HCT116 (cell line): ENCODE measurements around the gene CCDC32. TPM values are rescaled to one million over a fixed set of nuclear protein-coding genes. Genes with fewer than 3 reads are reported as not detected.

Source experiments
- ATAC-seq: fragments of 200-7000 bp; cut with Tn5 transposase; 2 replicates; pipeline ENCODE4 v1.9.1; 2020; ENCODE audit warnings: mild to moderate bottlenecking, moderate library complexity
- BruUV-seq: library from RNA; stranded (reverse); fragments of 400-500 nt; replicated peaks from 2 replicates; lab custom pipeline; 2021; lab: Mats Ljungman, UMichigan
- CTCF ChIA-PET: fragments of 300-600 bp; sonication (Branson Sonifier 250); formaldehyde crosslinking; loops from one replicate; lab custom pipeline; 2021; ENCODE audit warnings: antibody characterized with exemption; lab: Charles Lee
- POLR2A ChIA-PET: fragments of 300-600, 350-600 bp; sonication (Branson Sonifier 250); formaldehyde crosslinking; loops from one replicate; lab custom pipeline; 2021; ENCODE audit warnings: antibody characterized with exemption; lab: Charles Lee
- RAD21 ChIA-PET, 2 experiments: fragments of 300-600 bp; sonication (Branson Sonifier 250); formaldehyde crosslinking; loops; one replicate each; lab custom pipeline; 2023; ENCODE audit warnings: low total read pairs in 2 of 2; ENCODE audit not compliant: uncharacterized antibody in 2 of 2, unreplicated experiment in 2 of 2, low non-redundant PET in 1 of 2; lab: Charles Lee
- DNase-seq: peaks from one replicate; pipeline ENCODE4 v3.0.0-alpha.2; 2010; ENCODE audit warnings: low read depth, low spot score
- H2AFZ ChIP-seq: fragments of 200-600 bp; shearing (Covaris generic), sonication (generic); 2 replicates; pipeline ENCODE4 v1.6.1; 2017; ENCODE audit warnings: low read depth, mixed run types, mixed read lengths, antibody characterized with exemption, low read length; ENCODE audit not compliant: poor library complexity, severe bottlenecking
- H3K27ac ChIP-seq: 2 replicates; pipeline ENCODE4 v1.5.1; 2012; ENCODE audit warnings: low read depth, low read length
- H3K27me3 ChIP-seq: fragments of 200-600 bp; sonication (generic); 2 replicates; pipeline ENCODE4 v1.6.1; 2016; ENCODE audit warnings: mixed run types, low read length, mixed read lengths; ENCODE audit not compliant: insufficient read depth
- H3K36me3 ChIP-seq, 2 experiments: fragments of 200-500 bp in 1 of 2; fragments of 200-600 bp in 1 of 2; sonication (Bioruptor generic) in 1 of 2; sonication (generic) in 1 of 2; 2 replicates each; pipeline versions ENCODE4 v1.5.1 to v1.6.1; 2014 to 2016; ENCODE audit warnings: low read length in 2 of 2, inconsistent platforms in 1 of 2, mixed read lengths in 1 of 2, mixed run types in 1 of 2; ENCODE audit not compliant: insufficient read depth in 2 of 2, control insufficient read depth in 1 of 2
- H3K4me1 ChIP-seq, 2 experiments: fragments of 200-600 bp in 1 of 2; sonication (generic) in 1 of 2; 2 replicates each; pipeline versions ENCODE4 v1.5.1 to v1.6.1; 2012 to 2017; ENCODE audit warnings: low read length in 2 of 2, inconsistent platforms in 1 of 2, mild to moderate bottlenecking in 1 of 2, mixed read lengths in 1 of 2, mixed run types in 1 of 2, moderate library complexity in 1 of 2; ENCODE audit not compliant: insufficient read depth in 2 of 2, control insufficient read depth in 1 of 2
- H3K4me2 ChIP-seq: fragments of 200-600 bp; sonication (generic); 2 replicates; pipeline ENCODE4 v1.6.1; 2017; ENCODE audit warnings: mixed run types, low read length, mixed read lengths
- H3K4me3 ChIP-seq, 2 experiments: fragments of 200-600 bp in 1 of 2; sonication (generic) in 1 of 2; replicated peaks in 1 of 2; 2 replicates each; pipeline ENCODE4 v1.5.1; 2011 to 2016; ENCODE audit warnings: low read length in 2 of 2, control low read depth in 1 of 2, low read depth in 1 of 2, mild to moderate bottlenecking in 1 of 2, mixed read lengths in 1 of 2, mixed run types in 1 of 2
- H3K79me2 ChIP-seq: fragments of 200-600 bp; sonication (generic); 2 replicates; pipeline ENCODE4 v1.6.1; 2017; ENCODE audit warnings: mild to moderate bottlenecking, mixed run types, low read length, moderate library complexity, mixed read lengths; ENCODE audit not compliant: insufficient read depth
- H3K9ac ChIP-seq: fragments of 200-600 bp; sonication (generic); 2 replicates; pipeline ENCODE4 v1.6.1; 2016; ENCODE audit warnings: low read length, mixed read lengths
- H3K9me2 ChIP-seq: fragments of 200-600 bp; sonication (generic), shearing (Covaris generic); 2 replicates; pipeline ENCODE4 v1.6.1; 2017; ENCODE audit warnings: mixed run types, mild to moderate bottlenecking, moderate library complexity; ENCODE audit not compliant: insufficient read depth
- H3K9me3 ChIP-seq, 2 experiments: fragments of 200-500 bp in 1 of 2; fragments of 200-600 bp in 1 of 2; sonication (Bioruptor generic) in 1 of 2; sonication (generic) in 1 of 2; 2 replicates each; pipeline ENCODE4 v1.6.1; 2014 to 2017; ENCODE audit warnings: low read length in 2 of 2, mixed read lengths in 2 of 2, inconsistent platforms in 1 of 2, low read depth in 1 of 2, mild to moderate bottlenecking in 1 of 2, mixed run types in 1 of 2, moderate library complexity in 1 of 2; ENCODE audit not compliant: control insufficient read depth in 1 of 2, insufficient read depth in 1 of 2
- H4K20me1 ChIP-seq: fragments of 200-600 bp; sonication (generic), shearing (Covaris generic); 2 replicates; pipeline ENCODE4 v1.6.1; 2017; ENCODE audit warnings: mixed run types, mild to moderate bottlenecking, moderate library complexity; ENCODE audit not compliant: insufficient read depth
- CBX3 ChIP-seq: IDR thresholded peaks from 2 replicates; pipeline ENCODE4 v1.6.1; 2012; ENCODE audit warnings: low read depth
- CEBPB ChIP-seq: IDR thresholded peaks from 2 replicates; pipeline ENCODE4 v1.6.1; 2012; ENCODE audit warnings: low read depth
- EGR1 ChIP-seq: IDR thresholded peaks from 2 replicates; pipeline ENCODE4 v1.6.1; 2012; ENCODE audit warnings: low read depth
- EZH2phosphoT487 ChIP-seq: fragments of 200-600 bp; IDR thresholded peaks from 2 replicates; pipeline ENCODE4 v1.6.1; 2018; ENCODE audit warnings: antibody characterized with exemption, borderline replicate concordance
- JUND ChIP-seq: IDR thresholded peaks from 2 replicates; pipeline ENCODE4 v1.6.1; 2012
- POLR2A ChIP-seq: IDR thresholded peaks from 2 replicates; pipeline ENCODE4 v1.7.0; 2011; ENCODE audit warnings: borderline replicate concordance; ENCODE audit not compliant: insufficient read depth, insufficient read length; ENCODE audit errors: extremely low read depth
- POLR2AphosphoS5 ChIP-seq: IDR thresholded peaks from 2 replicates; pipeline ENCODE4 v1.6.1; 2011; ENCODE audit warnings: mild to moderate bottlenecking, low read depth, low read length, moderate library complexity
- SIN3A ChIP-seq: IDR thresholded peaks from 2 replicates; pipeline ENCODE4 v1.6.1; 2012; ENCODE audit warnings: low read depth
- SP1 ChIP-seq: IDR thresholded peaks from 2 replicates; pipeline ENCODE4 v1.6.1; 2012; ENCODE audit warnings: low read depth
- SRF ChIP-seq: IDR thresholded peaks from 2 replicates; pipeline ENCODE4 v1.6.1; 2012; ENCODE audit warnings: low read depth
- TCF7L2 ChIP-seq: IDR thresholded peaks from 2 replicates; pipeline ENCODE4 v1.7.0; 2011; ENCODE audit warnings: borderline replicate concordance, inconsistent platforms; ENCODE audit not compliant: insufficient read depth, insufficient read length; ENCODE audit errors: extremely low read depth
- intact Hi-C: fragments of 100-400 bp; cut with micrococcal nuclease; formaldehyde crosslinking; loops from 2 replicates; pipeline ENCODE4 v1.10.0; 2022
- total RNA-seq: library from RNA; stranded (reverse); gene quantifications from one replicate; pipeline ENCODE4 v1.2.1, GENCODE V29; 2021; ENCODE audit not compliant: unreplicated experiment
- TF ChIP-seq, protein P1 (sequence below), 3 experiments: fragments of 200-600 bp in 1 of 3; sonication (generic) in 1 of 3; IDR thresholded peaks in 2 of 3; conservative IDR thresholded peaks in 1 of 3; 2 replicates each; pipeline ENCODE4 v1.5.1; 2012 to 2017; ENCODE audit warnings: low read depth in 2 of 3, low read length in 2 of 3, antibody characterized with exemption in 1 of 3, borderline replicate concordance in 1 of 3, control low read depth in 1 of 3, mild to moderate bottlenecking in 1 of 3, mixed read lengths in 1 of 3, mixed run types in 1 of 3, moderate library complexity in 1 of 3; ENCODE audit not compliant: insufficient read depth in 1 of 3
- TF ChIP-seq, protein P2 (sequence below): IDR thresholded peaks from 2 replicates; pipeline ENCODE4 v1.6.1; 2012
- TF ChIP-seq, protein P3 (sequence below): IDR thresholded peaks from 2 replicates; pipeline ENCODE4 v1.6.1; 2012
- TF ChIP-seq, protein P4 (sequence below): IDR thresholded peaks from 2 replicates; pipeline ENCODE4 v1.6.1; 2012; ENCODE audit warnings: low read depth

Gene CCDC32
- total RNA-seq, 1 experiment from 2014 or later = 18.6 TPM

DNA sequence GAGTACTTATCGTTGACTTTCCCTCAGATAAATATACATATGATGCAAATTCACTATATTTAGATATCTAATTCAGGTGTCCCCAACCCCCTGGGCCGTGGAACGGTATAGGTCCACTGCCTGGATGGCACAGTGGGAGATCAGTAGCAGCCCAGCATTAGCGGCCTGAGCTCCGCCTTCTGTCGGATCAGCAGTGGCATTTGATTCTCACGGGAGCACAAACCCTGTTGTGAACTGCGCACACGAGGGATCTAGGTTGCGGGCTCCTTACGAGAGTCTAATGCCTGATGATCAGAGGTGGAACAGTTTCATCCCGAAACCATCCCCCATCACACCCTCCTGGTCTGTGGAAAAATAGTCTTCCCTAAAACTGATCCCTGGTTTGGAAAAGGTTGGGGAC is 36.1 kb upstream of the CCDC32 start:
- no TSS peak for BruUV-seq

More for the DNA sequence above, 36.1 kb upstream of the CCDC32 start:
- peaks cover 71% of the 10 kb centered on the region for H3K79me2 ChIP-seq
- H3K9me2 ChIP-seq = no peaks in the 10 kb centered on the region
- no peaks in the 10 kb centered on the region for H4K20me1 ChIP-seq
- DNase-seq = no peak
- TF ChIP-seq, protein P1, sequence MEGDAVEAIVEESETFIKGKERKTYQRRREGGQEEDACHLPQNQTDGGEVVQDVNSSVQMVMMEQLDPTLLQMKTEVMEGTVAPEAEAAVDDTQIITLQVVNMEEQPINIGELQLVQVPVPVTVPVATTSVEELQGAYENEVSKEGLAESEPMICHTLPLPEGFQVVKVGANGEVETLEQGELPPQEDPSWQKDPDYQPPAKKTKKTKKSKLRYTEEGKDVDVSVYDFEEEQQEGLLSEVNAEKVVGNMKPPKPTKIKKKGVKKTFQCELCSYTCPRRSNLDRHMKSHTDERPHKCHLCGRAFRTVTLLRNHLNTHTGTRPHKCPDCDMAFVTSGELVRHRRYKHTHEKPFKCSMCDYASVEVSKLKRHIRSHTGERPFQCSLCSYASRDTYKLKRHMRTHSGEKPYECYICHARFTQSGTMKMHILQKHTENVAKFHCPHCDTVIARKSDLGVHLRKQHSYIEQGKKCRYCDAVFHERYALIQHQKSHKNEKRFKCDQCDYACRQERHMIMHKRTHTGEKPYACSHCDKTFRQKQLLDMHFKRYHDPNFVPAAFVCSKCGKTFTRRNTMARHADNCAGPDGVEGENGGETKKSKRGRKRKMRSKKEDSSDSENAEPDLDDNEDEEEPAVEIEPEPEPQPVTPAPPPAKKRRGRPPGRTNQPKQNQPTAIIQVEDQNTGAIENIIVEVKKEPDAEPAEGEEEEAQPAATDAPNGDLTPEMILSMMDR (IDR thresholded peaks at IDR 0.05 in 2 of 3, conservative IDR thresholded peaks at IDR 0.05 in 1 of 3; ENCODE audit: borderline replicate concordance in 1 of 3, insufficient read depth in 1 of 3, low read depth in 2 of 3, low read length in 2 of 3) = no peak
- TF ChIP-seq POLR2A (no peak), EGR1 (no peak), EZH2phosphoT487 (no peak), SIN3A (no peak), SP1 (no peak), CEBPB (no peak), CBX3 (no peak), SRF (no peak), JUND (no peak), TCF7L2 (no peak), POLR2AphosphoS5 (no peak)
- TF ChIP-seq, protein P2, sequence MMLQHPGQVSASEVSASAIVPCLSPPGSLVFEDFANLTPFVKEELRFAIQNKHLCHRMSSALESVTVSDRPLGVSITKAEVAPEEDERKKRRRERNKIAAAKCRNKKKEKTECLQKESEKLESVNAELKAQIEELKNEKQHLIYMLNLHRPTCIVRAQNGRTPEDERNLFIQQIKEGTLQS = no peak
- TF ChIP-seq, protein P3, sequence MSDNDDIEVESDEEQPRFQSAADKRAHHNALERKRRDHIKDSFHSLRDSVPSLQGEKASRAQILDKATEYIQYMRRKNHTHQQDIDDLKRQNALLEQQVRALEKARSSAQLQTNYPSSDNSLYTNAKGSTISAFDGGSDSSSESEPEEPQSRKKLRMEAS = no peak
- TF ChIP-seq, protein P4, sequence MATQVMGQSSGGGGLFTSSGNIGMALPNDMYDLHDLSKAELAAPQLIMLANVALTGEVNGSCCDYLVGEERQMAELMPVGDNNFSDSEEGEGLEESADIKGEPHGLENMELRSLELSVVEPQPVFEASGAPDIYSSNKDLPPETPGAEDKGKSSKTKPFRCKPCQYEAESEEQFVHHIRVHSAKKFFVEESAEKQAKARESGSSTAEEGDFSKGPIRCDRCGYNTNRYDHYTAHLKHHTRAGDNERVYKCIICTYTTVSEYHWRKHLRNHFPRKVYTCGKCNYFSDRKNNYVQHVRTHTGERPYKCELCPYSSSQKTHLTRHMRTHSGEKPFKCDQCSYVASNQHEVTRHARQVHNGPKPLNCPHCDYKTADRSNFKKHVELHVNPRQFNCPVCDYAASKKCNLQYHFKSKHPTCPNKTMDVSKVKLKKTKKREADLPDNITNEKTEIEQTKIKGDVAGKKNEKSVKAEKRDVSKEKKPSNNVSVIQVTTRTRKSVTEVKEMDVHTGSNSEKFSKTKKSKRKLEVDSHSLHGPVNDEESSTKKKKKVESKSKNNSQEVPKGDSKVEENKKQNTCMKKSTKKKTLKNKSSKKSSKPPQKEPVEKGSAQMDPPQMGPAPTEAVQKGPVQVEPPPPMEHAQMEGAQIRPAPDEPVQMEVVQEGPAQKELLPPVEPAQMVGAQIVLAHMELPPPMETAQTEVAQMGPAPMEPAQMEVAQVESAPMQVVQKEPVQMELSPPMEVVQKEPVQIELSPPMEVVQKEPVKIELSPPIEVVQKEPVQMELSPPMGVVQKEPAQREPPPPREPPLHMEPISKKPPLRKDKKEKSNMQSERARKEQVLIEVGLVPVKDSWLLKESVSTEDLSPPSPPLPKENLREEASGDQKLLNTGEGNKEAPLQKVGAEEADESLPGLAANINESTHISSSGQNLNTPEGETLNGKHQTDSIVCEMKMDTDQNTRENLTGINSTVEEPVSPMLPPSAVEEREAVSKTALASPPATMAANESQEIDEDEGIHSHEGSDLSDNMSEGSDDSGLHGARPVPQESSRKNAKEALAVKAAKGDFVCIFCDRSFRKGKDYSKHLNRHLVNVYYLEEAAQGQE = no peak
- no peak overlapping the region for H2AFZ ChIP-seq
- H3K9ac ChIP-seq = no peak overlapping the region
- H3K9me3 ChIP-seq = no peaks in the 10 kb centered on the region
- ChIA-PET RAD21 (no interaction called here), POLR2A (no interaction called here), CTCF (interaction anchor here (1.3 to 3.7 kb wide), 2 partner anchors 11 to 294 kb away, joined by 3 to 13 read pairs; partner anchors contain the start of gene VPS18)
- H3K4me2 ChIP-seq = no peak overlapping the region
- no peaks in the 10 kb centered on the region for H3K27me3 ChIP-seq
- no peak overlapping the region for H3K4me3 ChIP-seq
- H3K4me1 ChIP-seq = peaks cover 0 to 4% of the 10 kb centered on the region in 2 experiments; a peak in 1 of 4 replicates
- H3K36me3 ChIP-seq = peaks cover 0 to 10% of the 10 kb centered on the region in 2 experiments; a peak in 1 of 4 replicates
- H3K27ac ChIP-seq = no peak overlapping the region
- intact Hi-C loops = no loop called here
- ATAC-seq = no peak
